Measurements from ENCODE around the gene C16orf89. TPM values are rescaled to one million over a fixed set of nuclear protein-coding genes. Genes with fewer than 3 reads are reported as not detected.
A peak's percentile ranks its signal among the peaks of the same experiment; 100 is the strongest.
"Not testable (repeated sequence)": the region's sequence is repeated elsewhere in the genome, so short reads cannot be mapped to it uniquely, and the experiment has no call there.

C16orf89 gene, protein sequence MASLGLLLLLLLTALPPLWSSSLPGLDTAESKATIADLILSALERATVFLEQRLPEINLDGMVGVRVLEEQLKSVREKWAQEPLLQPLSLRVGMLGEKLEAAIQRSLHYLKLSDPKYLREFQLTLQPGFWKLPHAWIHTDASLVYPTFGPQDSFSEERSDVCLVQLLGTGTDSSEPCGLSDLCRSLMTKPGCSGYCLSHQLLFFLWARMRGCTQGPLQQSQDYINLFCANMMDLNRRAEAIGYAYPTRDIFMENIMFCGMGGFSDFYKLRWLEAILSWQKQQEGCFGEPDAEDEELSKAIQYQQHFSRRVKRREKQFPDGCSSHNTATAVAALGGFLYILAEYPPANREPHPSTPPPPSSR
- total RNA-seq (2021), result 1.4 to 1.8 TPM (median 1.8 TPM) in 3 replicates
- percentile 22 among the genes with signal in this experiment for Bru-seq, nascent RNA
- long read RNA-seq, experiment 1, partial matches to known transcripts, result 1 of 1 reads
- long read RNA-seq, experiment 1, other reads (novel, unspliced or antisense), result 0 of 1 reads
- long read RNA-seq, experiment 2, partial matches to known transcripts, result 1 of 1 reads
- long read RNA-seq, experiment 2, other reads (novel, unspliced or antisense), result 0 of 1 reads
- long read RNA-seq, experiment 3, partial matches to known transcripts, result 4 of 7 reads
- long read RNA-seq, experiment 3, other reads (novel, unspliced or antisense), result 3 of 7 reads

DNA sequence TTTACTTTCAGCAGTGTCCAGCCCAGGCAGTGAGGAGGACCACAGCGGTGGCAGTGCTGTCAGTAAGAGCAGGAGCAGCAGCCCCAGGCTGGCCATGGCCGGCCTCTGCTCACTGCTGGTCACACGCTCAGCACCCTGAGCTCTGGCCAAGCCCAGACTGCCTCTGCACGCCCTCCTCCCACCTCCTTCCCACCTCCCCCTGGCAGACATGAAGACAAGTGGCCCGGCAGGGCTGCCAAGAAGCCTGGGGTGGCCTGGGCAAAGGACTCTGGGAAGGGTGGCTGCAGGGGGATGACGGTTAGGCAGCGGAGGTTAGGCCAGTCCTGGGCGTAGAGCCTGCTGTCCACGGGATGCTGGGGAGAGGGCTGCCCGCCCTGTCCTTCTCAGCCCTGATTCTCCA is at the start of gene C16orf89:
Gene C16orf89 (minus strand): TSS at position 144 of the 400 bp plus-strand sequence. CDS start 48 bp downstream, at position 96.
- ChIA-PET CTCF (interaction anchor here (1.0 to 1.2 kb wide), 2 partner anchors 7 to 9 kb away, joined by 3 to 5 read pairs; no protein-coding TSS in a partner anchor), POLR2A (no interaction called here)
- Mint-ChIP-seq H3K9me3 (no peaks in the 10 kb centered on the region), H3K4me3 (no peak within 1 kb of the TSS), H3K4me1 (peaks cover 3% of the 10 kb centered on the region; the same call in 1 of the 2 replicates), H3K36me3 (no peaks in the 10 kb centered on the region), H3K27ac (no peak within 1 kb of the TSS), H3K27me3 (ENCODE audit: low read depth) (peaks cover 3% of the 10 kb centered on the region)
- DNase-seq (ENCODE audit: low spot score), result no peak
- TF ChIP-seq NR2C2 (CRISPR knock-in tag; IDR thresholded peaks at IDR 0.05), result no peak
- ATAC-seq, result no peak

DNA sequence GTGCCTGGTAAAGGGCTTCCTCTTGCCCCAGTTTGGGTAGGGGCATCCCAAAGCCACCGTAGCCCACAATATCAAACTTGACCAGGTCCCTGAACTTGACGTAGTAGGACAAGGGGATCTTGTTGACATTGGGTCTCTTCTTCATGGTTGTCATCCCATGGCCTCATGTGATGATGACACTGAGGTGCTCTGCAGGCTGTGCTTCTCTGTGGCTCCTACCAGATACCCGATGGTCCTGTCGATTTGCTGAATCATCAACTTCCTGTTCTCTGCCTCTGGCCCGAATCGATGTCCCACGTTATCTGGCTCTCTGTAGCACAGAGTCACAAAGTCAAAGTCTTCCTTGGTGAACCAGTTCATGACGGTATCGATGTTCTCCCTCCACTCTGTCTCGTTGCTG is 45.2 kb upstream of the C16orf89 start:
- CTCF ChIA-PET, H3K9me3 Mint-ChIP-seq: not testable (repeated sequence)

DNA sequence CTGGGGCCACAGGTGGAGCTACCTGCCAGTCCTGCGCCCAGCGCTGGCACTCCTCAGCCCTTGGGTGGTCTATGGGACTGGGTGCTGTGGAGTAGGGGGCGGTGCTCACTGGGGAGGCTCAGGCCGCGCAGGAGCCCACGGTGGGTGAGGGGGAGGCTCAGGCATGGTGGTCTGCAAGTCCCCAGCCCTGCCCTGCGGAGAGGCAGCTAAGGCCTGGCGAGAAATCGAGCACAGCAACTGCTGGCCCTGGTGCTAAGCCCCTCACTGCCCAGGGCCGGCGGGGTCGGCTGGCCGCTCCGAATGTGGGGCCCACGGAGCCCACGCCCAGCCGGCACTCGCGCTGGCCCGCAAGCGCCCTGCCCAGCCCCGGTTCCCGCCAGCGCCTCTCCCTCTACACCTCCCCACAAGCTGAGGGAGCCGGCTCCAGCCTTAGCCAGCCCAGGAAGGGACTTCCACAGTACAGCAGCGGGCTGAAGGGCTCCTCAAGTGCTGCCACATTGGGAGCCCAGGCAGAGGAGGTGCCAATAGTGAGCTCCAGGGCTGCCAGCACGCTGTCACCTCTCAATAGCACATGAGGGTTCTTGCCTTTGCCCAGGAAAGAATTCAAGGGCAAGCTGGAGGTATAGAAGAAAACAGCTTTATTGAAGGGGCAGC is 42.9 kb upstream of the C16orf89 start:
- CTCF ChIA-PET, result interaction anchor here (1.4 kb wide), 1 partner anchor 10 kb away, joined by 5 read pairs; no protein-coding TSS in a partner anchor
- H3K27me3 Mint-ChIP-seq (ENCODE audit: low read depth), result no peaks in the 10 kb centered on the region
- POLR2A ChIA-PET, result no interaction called here

More for the DNA sequence above, 45.2 kb upstream of the C16orf89 start:
- H3K27ac Mint-ChIP-seq, result peak overlapping the region; percentile 5; the same call in 1 of the 2 replicates
- ATAC-seq; POLR2A ChIA-PET; H3K4me1 Mint-ChIP-seq; H3K4me3 Mint-ChIP-seq; H3K27me3 Mint-ChIP-seq (ENCODE audit: low read depth); DNase-seq (ENCODE audit: low spot score); H3K36me3 Mint-ChIP-seq: not testable (repeated sequence)

DNA sequence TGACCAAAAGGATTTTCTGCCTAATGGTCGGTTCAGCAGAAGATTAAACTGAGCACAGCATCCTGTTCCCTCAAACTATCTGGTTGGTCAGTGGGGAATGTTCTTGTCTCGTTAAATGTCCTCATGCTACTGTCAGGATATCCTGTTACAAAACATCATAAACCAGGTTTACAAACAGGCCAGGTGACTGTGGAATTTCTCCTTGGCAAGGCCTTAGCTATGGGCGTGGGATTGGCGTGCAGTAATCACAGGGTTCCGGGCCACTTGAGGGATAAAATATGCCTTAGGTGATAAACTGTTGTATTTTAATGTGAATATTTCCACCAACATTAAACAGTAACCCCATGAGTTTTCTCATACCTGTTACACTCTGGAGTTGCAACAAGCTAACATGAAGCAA is 39.3 kb upstream of the C16orf89 start:
- POLR2A ChIA-PET; H3K9me3 Mint-ChIP-seq; CTCF ChIA-PET; H3K4me1 Mint-ChIP-seq; DNase-seq (ENCODE audit: low spot score); H3K4me3 Mint-ChIP-seq; H3K27me3 Mint-ChIP-seq (ENCODE audit: low read depth); H3K36me3 Mint-ChIP-seq; ATAC-seq; H3K27ac Mint-ChIP-seq: not testable (repeated sequence)

More for the DNA sequence above, 42.9 kb upstream of the C16orf89 start:
- H3K4me1 Mint-ChIP-seq, result no peaks in the 10 kb centered on the region
- TF ChIP-seq OVOL2 (CRISPR knock-in tag; IDR thresholded peaks at IDR 0.05; ENCODE audit: borderline replicate concordance) (no peak), FOXK1 (CRISPR knock-in tag; IDR thresholded peaks at IDR 0.05) (no peak)
- TF ChIP-seq, protein P1, sequence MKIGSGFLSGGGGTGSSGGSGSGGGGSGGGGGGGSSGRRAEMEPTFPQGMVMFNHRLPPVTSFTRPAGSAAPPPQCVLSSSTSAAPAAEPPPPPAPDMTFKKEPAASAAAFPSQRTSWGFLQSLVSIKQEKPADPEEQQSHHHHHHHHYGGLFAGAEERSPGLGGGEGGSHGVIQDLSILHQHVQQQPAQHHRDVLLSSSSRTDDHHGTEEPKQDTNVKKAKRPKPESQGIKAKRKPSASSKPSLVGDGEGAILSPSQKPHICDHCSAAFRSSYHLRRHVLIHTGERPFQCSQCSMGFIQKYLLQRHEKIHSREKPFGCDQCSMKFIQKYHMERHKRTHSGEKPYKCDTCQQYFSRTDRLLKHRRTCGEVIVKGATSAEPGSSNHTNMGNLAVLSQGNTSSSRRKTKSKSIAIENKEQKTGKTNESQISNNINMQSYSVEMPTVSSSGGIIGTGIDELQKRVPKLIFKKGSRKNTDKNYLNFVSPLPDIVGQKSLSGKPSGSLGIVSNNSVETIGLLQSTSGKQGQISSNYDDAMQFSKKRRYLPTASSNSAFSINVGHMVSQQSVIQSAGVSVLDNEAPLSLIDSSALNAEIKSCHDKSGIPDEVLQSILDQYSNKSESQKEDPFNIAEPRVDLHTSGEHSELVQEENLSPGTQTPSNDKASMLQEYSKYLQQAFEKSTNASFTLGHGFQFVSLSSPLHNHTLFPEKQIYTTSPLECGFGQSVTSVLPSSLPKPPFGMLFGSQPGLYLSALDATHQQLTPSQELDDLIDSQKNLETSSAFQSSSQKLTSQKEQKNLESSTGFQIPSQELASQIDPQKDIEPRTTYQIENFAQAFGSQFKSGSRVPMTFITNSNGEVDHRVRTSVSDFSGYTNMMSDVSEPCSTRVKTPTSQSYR (CRISPR knock-in tag; IDR thresholded peaks at IDR 0.05), result no peak
- TF ChIP-seq, protein P2, sequence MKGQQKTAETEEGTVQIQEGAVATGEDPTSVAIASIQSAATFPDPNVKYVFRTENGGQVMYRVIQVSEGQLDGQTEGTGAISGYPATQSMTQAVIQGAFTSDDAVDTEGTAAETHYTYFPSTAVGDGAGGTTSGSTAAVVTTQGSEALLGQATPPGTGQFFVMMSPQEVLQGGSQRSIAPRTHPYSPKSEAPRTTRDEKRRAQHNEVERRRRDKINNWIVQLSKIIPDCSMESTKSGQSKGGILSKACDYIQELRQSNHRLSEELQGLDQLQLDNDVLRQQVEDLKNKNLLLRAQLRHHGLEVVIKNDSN (CRISPR knock-in tag; IDR thresholded peaks at IDR 0.05), result no peak
- TF ChIP-seq, protein P3, sequence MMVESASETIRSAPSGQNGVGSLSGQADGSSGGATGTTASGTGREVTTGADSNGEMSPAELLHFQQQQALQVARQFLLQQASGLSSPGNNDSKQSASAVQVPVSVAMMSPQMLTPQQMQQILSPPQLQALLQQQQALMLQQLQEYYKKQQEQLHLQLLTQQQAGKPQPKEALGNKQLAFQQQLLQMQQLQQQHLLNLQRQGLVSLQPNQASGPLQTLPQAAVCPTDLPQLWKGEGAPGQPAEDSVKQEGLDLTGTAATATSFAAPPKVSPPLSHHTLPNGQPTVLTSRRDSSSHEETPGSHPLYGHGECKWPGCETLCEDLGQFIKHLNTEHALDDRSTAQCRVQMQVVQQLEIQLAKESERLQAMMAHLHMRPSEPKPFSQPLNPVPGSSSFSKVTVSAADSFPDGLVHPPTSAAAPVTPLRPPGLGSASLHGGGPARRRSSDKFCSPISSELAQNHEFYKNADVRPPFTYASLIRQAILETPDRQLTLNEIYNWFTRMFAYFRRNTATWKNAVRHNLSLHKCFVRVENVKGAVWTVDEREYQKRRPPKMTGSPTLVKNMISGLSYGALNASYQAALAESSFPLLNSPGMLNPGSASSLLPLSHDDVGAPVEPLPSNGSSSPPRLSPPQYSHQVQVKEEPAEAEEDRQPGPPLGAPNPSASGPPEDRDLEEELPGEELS (CRISPR knock-in tag; IDR thresholded peaks at IDR 0.05), result no peak
- H3K36me3 Mint-ChIP-seq, result no peaks in the 10 kb centered on the region
- DNase-seq (ENCODE audit: low spot score), result no peak
- H3K9me3 Mint-ChIP-seq, result peaks cover 5% of the 10 kb centered on the region; the same call in 1 of the 2 replicates
- no peak overlapping the region for H3K4me3 Mint-ChIP-seq
- no peak overlapping the region; the same call in 1 of the 2 replicates for H3K27ac Mint-ChIP-seq
- ATAC-seq, result no peak

DNA sequence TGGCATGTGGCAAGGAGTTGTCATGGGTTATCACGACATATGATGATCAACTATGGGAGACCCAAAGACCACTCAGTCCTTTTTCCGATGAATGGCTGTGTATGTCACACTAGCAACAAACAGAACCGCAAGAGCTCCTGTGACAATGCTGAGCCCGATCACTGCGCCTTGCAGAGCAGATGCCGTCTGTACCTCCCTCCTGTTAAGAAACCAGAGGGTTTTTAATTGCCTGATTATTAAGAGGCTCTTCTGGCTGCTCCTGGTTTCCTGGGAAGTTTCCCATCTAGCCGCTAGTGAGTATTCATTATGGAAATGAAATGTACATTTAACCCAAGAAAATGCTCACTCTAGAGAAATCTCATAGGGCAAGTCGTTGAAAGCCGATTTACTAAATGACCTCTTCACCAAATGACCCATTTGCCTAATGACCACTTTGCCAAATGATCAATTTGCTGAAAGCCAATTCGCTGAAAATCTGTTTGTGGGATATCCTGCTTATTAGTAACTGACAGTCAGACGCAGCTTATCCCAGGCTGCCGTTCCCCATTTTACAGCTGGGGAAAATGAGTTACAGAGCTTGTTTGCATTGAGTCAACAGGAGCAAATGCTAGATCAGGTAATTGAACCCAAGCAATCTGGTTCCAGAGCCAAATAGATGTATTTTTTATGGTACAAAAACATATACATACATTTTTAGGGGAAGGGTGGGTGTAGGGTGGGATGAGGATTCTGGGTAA is 37.7 kb upstream of the C16orf89 start:
- POLR2A ChIA-PET; DNase-seq (ENCODE audit: low spot score); H3K4me3 Mint-ChIP-seq; H3K27ac Mint-ChIP-seq; H3K36me3 Mint-ChIP-seq; H3K4me1 Mint-ChIP-seq; ATAC-seq; H3K9me3 Mint-ChIP-seq; H3K27me3 Mint-ChIP-seq (ENCODE audit: low read depth): not testable (repeated sequence)
- CTCF ChIA-PET, result interaction anchor here (0.5 kb wide), 1 partner anchor 64 kb away, joined by 3 read pairs; no protein-coding TSS in a partner anchor

DNA sequence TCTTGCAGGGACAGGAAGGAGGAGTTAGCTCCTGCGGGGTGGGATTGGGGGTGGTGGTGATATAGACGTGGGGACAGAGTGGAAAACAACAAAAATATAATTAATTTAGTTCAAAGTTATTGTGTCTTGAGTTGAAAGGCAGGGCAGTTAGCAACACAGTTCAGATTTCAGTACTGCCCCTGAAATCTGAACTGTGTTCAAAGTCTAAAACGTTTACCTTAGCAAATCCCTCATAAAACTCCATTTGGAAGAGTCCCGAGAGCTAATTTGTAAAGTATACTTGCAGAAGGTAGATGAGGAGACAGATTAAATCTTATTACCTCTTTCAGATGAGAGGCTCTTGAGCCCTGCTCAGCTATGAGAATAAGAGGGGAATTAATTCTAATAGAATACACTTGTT is 33.4 kb upstream of the C16orf89 start:
- CTCF ChIA-PET, result interaction anchor here (0.9 to 1.3 kb wide), 7 partner anchors 9 to 141 kb away, joined by 3 to 12 read pairs (median 4); partner anchors contain the start of gene SEC14L5

More for the DNA sequence above, 33.4 kb upstream of the C16orf89 start:
- H3K36me3 Mint-ChIP-seq; ATAC-seq; H3K9me3 Mint-ChIP-seq; DNase-seq (ENCODE audit: low spot score); H3K27ac Mint-ChIP-seq; H3K27me3 Mint-ChIP-seq (ENCODE audit: low read depth): not testable (repeated sequence)
- POLR2A ChIA-PET, result interaction anchor here (0.6 to 1.1 kb wide), 2 partner anchors 129 to 334 kb away, joined by 3 read pairs; no protein-coding TSS in a partner anchor
- peaks cover 17% of the 10 kb centered on the region for H3K4me1 Mint-ChIP-seq
- H3K4me3 Mint-ChIP-seq, result peak overlapping the region; percentile 89

Data from WTC11 (cell line).